HG02763 (cell line): ENCODE data around the gene OXCT1.
A peak's percentile ranks its signal among the peaks of the same experiment; 100 is the strongest.
"Not testable (repeated sequence)": the region's sequence is repeated elsewhere in the genome, so short reads cannot be mapped to it uniquely, and the experiment has no call there.

Experiments
- ATAC-seq: cut with Tn5 transposase; IDR thresholded peaks from one replicate; pipeline ENCODE4 v1.9.1; 2021; ENCODE audit warnings: mild to moderate bottlenecking, moderate library complexity; ENCODE audit not compliant: unreplicated experiment

OXCT1 gene

DNA sequence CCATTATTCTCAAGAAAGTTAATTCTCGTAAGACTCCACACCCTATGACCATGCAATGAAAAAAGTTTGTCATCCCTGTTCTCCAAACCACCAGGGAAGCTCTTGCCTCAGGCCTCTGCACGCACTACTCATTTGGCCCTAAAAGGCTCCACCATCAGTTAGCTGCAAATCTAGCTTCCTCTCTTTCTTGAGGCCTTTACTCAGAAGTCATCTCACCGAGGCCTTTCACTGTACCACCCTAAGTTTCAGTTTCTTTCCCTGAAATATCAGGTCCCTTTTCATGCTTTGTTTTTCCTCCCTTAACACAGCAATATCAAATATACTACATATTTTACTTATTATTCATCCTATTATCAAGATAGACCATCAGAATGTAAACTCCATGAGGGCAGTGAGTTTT lies 39.1 kb downstream of the OXCT1 start:
- ATAC-seq = no peak

DNA sequence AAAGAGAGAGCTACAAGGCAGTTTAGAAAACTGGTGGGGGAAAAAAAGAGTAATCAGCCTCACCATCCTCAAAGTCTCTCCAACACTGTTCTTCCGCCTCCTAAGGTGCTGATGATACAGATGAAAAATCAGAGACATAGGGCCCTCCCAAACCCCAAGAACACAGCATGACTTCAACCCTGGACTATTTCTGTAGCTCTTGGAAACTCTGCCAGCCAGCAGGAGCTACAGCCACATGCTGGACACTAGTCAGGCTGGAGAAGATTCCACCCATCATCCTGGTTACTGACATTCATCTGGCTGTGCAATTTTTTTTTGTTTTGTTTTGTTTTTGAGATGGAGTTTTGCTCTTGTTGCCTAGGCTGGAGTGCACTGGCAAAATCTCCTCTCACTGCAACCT lies 42.4 kb downstream of the OXCT1 start:
- ATAC-seq = no peak

DNA sequence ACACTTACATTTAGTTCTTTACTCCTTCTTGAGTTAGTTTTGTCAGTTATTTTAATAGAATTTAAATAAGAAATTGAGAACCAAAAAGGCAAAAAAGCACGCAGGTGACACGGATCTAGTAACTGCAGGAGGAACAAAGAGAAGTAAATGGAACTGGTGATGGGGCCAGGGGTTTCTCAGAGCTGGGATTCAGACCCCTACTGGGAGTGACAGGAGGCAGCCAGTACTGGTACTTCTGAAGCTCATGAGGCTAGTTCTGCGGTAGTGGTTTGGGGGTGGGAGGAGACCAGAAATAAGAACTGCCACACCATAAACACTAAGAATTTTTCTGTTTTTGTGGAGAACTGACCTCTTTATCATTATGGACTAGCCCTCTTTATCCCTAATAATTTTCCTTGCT lies 48.2 kb downstream of the OXCT1 start:
- no peak for ATAC-seq

DNA sequence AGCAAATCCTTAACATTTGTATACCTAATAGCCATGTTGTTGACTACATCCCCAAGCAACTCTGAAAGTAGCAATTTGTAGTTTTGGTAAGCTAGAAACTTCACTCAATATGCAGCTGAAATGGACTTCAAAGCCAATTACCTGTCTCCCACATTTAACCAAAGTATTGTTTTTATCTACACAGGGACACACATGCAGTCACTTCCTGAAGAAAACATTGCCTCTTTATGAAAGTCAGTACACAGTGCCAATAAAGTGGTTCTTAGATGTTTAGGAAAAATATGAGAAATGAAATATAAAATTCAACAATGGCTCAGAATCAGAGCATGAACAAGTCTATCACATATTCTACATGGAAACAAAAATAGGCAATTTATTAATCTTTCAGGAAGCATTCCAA lies 49.2 kb downstream of the OXCT1 start:
- no peak for ATAC-seq

DNA sequence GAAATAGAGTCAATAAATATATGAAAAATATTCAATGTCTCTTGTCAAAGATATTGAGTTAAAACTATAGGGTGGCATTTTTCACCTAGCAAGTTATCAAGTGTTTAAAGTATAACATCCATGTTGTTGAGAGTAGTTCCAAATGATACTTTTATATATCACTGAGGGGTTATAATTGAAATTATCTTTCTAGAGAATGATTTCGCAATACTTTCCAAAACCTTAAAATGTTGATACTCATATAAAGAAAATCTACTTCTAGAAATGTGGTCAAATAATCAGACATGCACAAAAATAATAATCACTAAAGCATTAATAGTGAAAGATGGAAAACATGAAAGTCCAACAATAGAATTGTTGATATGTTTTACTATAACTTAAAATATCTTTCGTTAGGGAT lies 50.1 kb downstream of the OXCT1 start:
- no peak for ATAC-seq

DNA sequence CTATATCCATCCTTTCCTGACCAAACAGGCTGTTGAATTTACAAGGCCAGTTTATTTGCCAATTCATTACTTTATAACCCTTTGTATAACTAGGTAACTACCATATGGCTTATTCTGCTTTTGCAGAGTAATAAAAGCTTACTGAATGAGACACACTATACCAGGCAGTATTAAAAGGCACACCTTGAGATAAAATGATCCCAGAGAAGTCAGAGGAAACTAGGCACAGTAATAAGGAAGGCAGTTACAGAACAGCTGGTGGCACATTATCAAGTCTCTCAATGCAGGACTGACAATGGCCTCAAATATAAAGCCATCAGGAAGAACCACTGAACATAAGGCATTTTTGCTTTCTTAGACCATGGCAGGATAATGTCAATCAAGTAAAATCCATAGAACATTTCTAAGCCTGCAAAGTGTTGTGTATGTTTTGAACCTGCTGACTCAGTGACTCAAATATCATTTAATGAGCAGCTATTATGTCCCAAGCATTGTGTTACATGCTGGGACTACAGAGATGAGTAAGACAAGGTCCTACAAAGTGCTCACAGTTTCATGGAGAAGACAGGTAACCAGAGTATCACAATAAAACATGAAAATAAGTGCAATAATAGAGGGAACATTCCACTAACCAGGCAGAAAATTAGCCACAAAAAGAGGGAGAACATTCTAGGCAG lies 52.5 kb downstream of the OXCT1 start:
- ATAC-seq = no peak

DNA sequence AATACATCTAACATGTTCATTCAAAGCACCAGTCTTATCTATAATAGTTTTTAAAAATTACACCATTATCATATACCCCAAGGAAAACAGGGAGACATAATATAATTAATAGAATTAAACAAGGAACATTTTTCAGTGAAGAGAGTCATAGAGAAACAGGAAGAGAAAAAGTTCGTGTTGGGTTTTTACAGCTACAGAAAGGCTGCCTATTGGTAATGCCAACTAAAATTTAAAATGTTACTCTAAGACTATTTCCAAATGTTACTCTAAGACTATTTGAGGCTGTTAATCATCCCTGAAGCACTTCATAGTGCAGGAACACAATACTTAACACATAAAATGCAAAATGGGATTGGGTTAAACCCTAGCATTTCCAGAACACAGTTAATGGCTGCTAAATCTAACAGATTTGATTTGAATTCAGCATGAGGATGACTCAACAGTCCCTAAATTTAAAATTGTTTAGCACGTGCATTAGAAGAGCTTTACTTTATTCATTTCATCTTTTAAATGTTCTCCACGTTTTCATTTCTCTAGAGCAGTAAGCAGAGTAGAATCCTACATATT lies 54.5 kb downstream of the OXCT1 start:
- no peak for ATAC-seq

DNA sequence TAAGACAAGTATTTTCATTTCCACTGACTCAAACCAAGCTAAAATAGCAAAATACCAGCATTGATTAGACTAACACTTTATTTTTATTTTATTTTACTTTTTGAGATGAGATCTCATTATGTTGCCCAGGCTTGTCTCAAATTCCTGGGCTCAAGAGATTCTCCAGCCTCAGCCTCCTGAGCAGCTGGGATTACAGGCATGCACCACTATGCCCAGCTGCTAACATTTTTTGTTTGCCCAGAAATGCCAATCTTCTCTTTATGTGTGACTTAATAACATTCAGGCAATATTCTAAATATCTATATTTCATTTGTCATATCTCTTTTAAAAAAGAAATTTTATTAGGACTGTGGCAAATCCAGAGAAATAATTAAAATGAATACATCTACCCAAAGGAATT lies 55.0 kb downstream of the OXCT1 start:
- no peak for ATAC-seq

DNA sequence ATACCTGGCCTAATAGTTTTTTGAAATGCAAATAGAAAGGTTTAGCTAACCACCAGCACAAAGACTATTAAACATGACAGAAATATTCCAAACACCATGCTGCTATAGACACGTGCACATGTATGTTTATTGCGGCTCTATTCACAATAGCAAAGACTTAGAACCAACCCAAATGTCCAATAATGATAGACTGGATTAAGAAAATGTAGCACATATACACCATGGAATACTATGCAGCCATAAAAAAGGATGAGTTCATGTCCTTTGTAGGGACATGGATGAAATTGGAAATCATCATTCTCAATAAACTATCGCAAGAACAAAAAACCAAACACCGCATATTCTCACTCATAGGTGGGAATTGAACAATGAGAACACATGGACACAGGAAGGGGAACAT lies 55.9 kb downstream of the OXCT1 start:
- not testable (repeated sequence) for ATAC-seq

DNA sequence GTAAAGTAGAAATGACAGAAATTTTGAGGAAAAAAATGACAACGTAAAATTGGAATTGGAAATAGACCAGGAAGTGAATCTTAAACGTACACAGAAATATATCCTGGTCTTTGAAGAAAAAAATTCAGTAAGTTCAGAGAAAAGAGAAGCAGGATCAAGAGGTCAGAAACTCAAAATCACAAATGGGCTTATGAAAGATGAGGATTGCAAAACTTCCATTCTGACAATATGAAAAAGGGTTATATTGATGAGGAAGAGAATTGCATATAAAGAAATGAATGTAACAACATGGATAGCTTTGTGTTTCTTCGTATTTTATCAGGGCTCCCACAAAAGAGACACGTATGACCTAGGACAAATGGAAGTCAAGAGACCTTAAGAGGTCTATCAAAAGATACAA lies 58.1 kb downstream of the OXCT1 start:
- ATAC-seq = no peak

DNA sequence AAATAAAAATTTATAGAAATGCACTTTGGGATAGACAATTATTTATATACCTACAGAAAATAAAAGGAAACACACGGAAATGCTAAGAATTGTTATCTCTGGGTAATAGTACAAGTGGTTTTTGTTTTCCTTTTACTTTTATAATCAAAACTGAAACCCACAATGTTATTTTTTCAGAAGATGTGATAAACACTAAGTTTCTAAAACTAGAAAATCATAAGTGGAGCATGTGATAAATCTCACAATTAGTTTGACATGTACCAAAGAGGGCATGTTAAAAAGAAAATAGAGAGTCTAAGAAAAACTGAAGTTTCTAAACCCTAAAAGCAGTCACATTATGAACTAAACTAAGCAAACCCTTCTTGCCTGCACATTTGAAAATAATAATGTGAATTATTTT lies 61.1 kb downstream of the OXCT1 start:
- peak; percentile 42 for ATAC-seq

DNA sequence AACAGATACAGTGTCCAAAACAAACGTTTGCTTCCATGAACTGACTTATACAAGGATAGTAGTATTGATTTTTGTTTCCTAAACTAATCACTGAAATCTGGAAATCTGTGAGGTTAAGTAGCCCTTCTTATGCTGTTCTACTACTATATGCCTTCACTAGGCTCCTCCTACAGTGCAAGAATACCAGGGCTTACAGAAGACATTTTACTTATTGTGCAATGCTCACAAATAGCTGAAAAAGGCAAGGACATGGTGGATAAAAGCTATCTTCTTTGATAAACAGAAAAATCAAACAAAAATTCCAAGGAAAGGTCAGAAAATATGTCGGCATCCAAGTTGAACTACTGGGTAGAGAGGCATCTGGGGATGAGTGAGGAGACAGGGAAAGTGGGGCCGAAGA lies 61.9 kb downstream of the OXCT1 start:
- no peak for ATAC-seq

DNA sequence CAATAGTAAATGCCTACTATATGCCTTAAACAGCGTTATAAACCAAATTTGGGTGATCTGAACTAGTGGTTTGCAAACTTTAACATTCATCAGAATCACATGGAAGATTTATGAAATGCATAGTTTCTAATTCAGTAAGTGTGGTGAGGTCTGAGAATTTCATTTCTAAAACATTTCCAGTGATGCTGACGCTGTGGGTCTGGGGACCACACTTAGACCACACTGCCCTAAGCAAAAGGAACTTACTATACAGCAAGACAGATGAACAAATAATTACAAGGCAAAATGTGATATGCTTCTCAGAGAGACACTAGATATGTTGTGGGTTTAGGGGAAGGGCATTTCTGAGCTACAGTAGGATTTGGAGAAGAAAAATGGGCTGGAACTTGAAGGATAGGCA lies 72.6 kb downstream of the OXCT1 start:
- ATAC-seq = no peak

DNA sequence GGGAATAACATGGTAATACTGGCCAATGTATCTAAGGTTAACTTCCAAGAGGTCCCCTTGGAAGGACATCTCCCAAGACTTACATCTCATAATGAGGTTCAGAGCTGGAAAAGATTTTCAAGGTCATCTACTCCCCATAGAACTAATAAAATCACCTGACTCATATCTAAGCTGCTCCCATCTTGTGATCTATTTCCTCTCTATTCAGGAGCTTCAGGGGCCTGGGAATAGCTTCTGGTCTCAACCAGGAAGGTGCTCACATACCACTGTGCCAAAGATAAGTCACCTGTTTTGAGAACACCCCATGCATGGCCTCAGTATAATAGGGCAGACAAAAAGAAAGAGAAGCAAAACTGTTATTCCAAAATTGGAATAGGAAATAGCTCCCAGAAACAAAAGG lies 74.2 kb downstream of the OXCT1 start:
- no peak for ATAC-seq

DNA sequence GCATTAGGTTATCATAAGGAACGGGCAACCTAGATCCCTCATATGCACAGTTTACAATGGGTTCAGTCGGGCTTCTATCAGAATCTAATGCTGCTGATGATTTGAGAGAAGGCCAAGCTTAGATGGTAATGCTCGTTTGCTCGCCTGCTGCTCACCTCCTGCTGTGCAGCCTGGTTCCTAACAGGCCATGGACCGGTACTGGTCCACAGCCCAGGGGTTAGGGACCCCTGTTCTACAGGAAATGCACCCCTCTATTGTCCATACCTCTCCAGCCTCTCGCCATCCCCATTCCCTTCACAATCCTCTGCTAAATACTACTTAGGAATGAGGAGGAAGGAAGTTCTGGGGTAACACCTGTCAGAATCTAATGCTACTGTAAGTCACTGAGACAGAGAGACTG lies 75.1 kb downstream of the OXCT1 start:
- ATAC-seq = no peak

DNA sequence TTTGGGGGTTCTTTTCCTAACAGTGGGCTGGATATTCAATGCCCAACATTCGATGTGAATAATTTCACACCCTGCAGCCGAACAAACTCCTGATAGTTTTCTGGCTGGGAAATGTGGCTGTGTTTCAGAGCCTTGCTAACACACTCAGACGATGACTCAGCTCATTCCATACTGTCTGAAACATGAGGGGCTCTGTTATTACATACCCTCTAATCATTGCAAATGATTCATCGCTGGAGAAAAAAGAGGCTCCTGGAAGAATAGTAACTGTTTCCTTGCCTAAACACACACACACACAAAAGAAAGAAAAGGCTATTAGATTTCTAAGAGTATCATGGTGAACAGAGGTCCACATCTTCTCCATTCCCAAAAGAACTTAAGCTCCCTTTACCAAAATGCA lies 75.8 kb downstream of the OXCT1 start:
- no peak for ATAC-seq

DNA sequence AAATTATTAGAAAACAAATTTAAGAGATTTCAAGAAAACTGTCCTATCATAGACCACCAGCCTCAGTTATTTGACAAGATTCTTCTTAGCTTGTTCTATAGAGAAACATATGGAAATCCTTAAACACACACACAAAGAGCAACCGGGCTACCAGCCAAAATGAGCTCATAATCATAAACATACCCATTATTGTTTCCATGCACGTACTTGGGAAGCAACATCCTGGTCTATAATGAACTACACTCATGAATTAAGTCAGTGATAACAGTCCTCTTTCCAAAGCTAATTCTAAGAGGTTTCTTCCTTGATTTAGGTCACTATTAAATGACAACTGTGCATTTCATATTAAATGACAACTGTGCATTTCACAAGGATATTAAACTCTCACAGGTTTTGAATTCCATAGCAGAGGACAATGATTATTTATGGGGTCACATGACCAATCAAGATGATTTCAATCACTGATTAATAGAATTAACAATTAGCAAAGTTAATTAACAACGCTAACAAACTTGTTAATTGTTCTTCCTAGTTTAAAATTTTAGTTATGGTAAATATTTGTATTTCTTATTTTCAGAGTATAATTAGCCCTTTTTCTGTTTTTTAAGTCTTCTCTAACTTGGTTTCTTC lies 77.0 kb downstream of the OXCT1 start:
- no peak for ATAC-seq

DNA sequence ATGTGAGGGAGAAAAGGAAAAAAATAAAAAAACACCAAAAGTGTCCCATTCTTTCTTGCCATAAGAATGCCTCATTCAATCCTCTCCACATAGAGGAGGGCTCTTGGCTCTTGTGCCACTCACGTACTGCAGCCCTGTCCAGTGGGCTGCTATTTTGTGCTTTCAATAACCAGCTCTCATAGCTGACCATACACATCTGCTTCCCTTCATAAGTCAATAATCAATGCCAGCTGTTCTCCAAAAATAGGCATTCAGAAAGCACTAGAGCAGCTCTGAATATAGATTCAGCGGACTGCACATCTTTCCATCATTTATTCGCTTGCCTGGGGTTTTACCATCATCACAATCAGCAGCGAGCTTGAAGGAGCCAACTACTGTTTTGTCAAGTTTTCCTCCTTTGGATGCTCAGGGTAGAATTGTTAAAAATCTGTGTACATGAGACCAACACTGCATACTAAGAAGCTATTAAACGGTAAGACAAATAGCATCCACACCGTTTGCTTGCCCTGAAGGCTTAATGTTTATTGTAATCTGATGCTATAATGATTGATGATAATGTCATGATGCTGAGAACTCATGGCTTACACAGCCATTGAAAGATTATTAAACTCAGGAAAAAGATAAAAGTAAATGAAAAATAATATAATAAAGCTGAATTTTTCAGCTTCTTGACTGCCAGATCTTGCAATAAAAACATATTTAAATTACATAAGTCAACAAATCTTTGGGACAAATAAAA lies 80.0 kb downstream of the OXCT1 start:
- ATAC-seq = no peak

DNA sequence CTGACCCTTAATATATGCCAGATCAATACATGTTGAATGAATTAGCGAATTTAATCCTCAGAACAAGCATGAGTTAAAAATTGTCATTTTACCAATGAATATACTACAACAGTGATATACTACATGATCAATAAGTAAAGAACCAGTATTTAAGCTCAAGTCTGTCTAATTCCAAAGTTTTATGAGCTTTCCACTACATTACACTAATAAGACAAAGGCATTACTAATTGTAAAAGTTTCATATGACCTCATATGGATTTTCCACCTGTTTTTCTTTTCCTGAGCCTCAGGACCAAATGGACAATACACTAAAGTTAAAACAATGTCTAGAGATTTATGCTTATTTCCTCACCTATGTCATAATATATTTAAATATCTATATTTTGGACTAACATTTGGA lies 80.8 kb downstream of the OXCT1 start:
- no peak for ATAC-seq

DNA sequence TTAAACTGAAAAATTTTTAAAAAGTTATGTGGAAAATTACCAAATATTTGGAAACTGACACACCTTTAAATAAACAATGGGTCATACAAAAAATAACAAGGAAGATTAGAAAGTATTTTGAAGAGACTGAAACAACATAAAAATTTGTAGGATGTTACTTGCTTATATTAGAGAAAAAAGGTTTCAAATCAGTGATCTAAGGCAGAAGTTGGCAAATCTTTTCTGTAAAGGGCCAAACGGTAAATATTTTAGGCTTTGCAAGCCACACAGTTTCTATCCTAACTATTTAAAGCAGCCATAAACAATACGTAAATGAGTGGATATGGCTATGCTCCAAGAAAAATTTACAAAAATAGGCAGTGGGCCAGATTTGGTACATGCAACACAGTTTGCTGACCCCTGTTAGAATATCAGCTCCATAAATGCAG lies 81.3 kb downstream of the OXCT1 start:
- no peak for ATAC-seq

DNA sequence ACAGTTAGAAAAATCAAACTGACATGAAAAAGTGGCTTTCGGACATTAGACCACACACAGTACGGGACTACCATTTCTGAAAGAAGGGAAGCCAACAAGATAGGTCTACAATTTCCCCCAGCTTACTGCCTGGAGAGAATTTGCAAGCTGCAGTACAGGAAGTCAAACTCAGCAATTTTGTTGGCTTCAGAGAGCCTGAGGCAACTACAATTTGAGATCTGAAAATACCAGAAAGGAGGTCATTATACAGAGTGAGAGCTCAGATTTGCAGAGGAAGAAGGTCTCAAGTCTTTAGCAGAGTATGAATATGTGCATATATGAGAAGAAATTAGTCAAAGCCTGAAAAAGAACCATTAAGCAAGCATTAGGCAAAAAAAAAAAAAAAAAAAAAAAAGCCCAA lies 83.0 kb downstream of the OXCT1 start:
- ATAC-seq = no peak

DNA sequence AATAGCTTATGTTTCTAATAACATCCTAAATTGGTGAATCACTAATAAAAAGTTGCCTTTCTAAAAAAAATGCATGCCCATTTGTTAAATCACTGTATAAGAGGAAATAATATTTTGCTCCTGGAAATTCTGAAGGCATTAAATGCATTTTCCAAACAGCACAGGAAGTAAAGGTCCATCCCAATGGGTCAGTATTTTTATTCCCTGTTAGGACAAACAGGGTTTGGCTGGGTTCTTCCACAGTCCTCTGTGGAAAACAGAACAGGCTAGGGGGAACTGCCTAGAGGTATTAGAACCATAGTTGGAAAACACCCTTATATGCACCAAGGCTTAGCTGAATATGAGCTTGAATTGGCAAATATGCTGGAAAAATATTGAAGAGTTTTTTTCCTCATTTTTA lies 85.2 kb downstream of the OXCT1 start:
- ATAC-seq = no peak
